ENCODE measurements around the gene BCKDK. TPM values are rescaled to one million over a fixed set of nuclear protein-coding genes. Genes with fewer than 3 reads are reported as not detected.

The BCKDK gene
- total and polyA plus RNA-seq, 2 donors (not counting 3 experiments of a cell fraction or from before 2014, with no cell fraction given): 57.8 to 78.3 TPM

- Histone ChIP-seq H3K9me1 (replicated peaks; ENCODE audit: control insufficient read depth, extremely low read depth, insufficient read depth, low read length) (no peaks in the 10 kb centered on the region), H3K4me3 (replicated peaks in 1 of 3; ENCODE audit: insufficient read depth in 1 of 3, low read depth in 1 of 3, low read length in 3 of 3) (no peak overlapping the region), H3K27ac (ENCODE audit: insufficient read depth, low read depth, low read length) (no peak overlapping the region), H3K9ac (replicated peaks; ENCODE audit: extremely low read depth, insufficient read depth, low read length) (no peak overlapping the region), H2AFZ (ENCODE audit: low read depth, low read length) (no peak overlapping the region), H4K20me1 (replicated peaks; ENCODE audit: control insufficient read depth, extremely low read depth, insufficient read depth, low read length) (no peaks in the 10 kb centered on the region), H3K79me2 (ENCODE audit: control insufficient read depth, insufficient read depth, low read length) (peaks cover 16% of the 10 kb centered on the region), H3K36me3 (ENCODE audit: control insufficient read depth in 2 of 2, extremely low read depth in 1 of 2, insufficient read depth in 2 of 2, low read length in 2 of 2) (peaks cover 10 to 31% of the 10 kb centered on the region in 2 experiments), H3K4me1 (ENCODE audit: control insufficient read depth, extremely low read depth, insufficient read depth, low read length) (peaks cover 12% of the 10 kb centered on the region), H3K27me3 (ENCODE audit: control insufficient read depth in 2 of 2, insufficient read depth in 2 of 2, low read length in 2 of 2) (no peaks in the 10 kb centered on the region), H3K9me3 (replicated peaks; ENCODE audit: control insufficient read depth, insufficient read depth, low read length) (no peaks in the 10 kb centered on the region), H3K4me2 (ENCODE audit: insufficient read depth, low read length) (no peak overlapping the region)
- no peak for TF ChIP-seq MAX (IDR thresholded peaks at IDR 0.05; ENCODE audit: insufficient read depth, insufficient read length)
- TF ChIP-seq CTCF (IDR thresholded peaks at IDR 0.05; ENCODE audit: extremely low read depth in 1 of 2, insufficient read depth in 1 of 2, low read depth in 1 of 2, low read length in 2 of 2): no peak
- TF ChIP-seq EZH2 (IDR thresholded peaks at IDR 0.05; ENCODE audit: borderline replicate concordance, low read depth, low read length, severe bottlenecking): no peak
- TF ChIP-seq MYC (IDR thresholded peaks at IDR 0.05; ENCODE audit: low read depth, low read length): no peak
- TF ChIP-seq GATA2 (IDR thresholded peaks at IDR 0.05; ENCODE audit: insufficient read depth, insufficient read length, low read depth, low read length): no peak
- TF ChIP-seq FOS (IDR thresholded peaks at IDR 0.05; ENCODE audit: borderline replicate concordance, insufficient read depth, low read length): no peak
- TF ChIP-seq JUN (IDR thresholded peaks at IDR 0.05; ENCODE audit: borderline replicate concordance, insufficient read depth, insufficient read length, low read depth): no peak
- TF ChIP-seq POLR2AphosphoS5 (IDR thresholded peaks at IDR 0.05; ENCODE audit: insufficient read depth, low read depth, low read length): no peak
- TF ChIP-seq POLR2A (IDR thresholded peaks at IDR 0.05; ENCODE audit: low read depth, low read length): no peak
- BruUV-seq (replicated peaks): no TSS peak
- dilution Hi-C loops (cut with MboI; ENCODE audit: extremely low pct_ligation_motif_present, low sequenced_read_pairs) (no loop called here), intact Hi-C loops (cut with micrococcal nuclease) (no loop called here)
- CTCF ChIA-PET: interaction anchor here (0.8 to 1.0 kb wide), 2 partner anchors 13 to 29 kb away, joined by 3 read pairs; no protein-coding TSS in a partner anchor
- peak; percentile 13 for DNase-seq (ENCODE audit: low read depth, low spot score)
- POLR2A ChIA-PET: no interaction called here
- FAIRE-seq: no peak
Measured at GRCh38 chr16:31113121-31114120, 5.2 kb downstream of the BCKDK start.

Data from endothelial cell of umbilical vein (primary cell).